Hematopoietic multipotent progenitor cell treated with erythropoietin and hydrocortisone succinate and interleukin-3 and kit ligand, for 15 days (in vitro differentiated cells): ENCODE data around the gene DDX27.
"Not testable (repeated sequence)": the region's sequence is repeated elsewhere in the genome, so short reads cannot be mapped to it uniquely, and the experiment has no call there.

Experiments
- DNase-seq: peaks from one replicate; pipeline ENCODE4 v3.0.0-alpha.2; 2015; ENCODE audit warnings: low spot score

Gene DDX27

GRCh38 chr20:49207076-49207475, 12.1 kb upstream of the DDX27 start:
- DNase-seq: no peak

GRCh38 chr20:49210101-49210756, 9.0 kb upstream of the DDX27 start:
- no peak for DNase-seq

GRCh38 chr20:49210757-49211110, 8.5 kb upstream of the DDX27 start:
- DNase-seq: no peak

GRCh38 chr20:49214571-49214970, 4.6 kb upstream of the DDX27 start:
- DNase-seq: no peak

- no peak for DNase-seq
Measured at GRCh38 chr20:49215232-49215631, 4.0 kb upstream of the DDX27 start.

- DNase-seq: peak; percentile 92
Measured at GRCh38 chr20:49216991-49217578, 2.1 kb upstream of the DDX27 start.

- DNase-seq: not testable (repeated sequence)
Measured at GRCh38 chr20:49218739-49219090, 501 bp upstream of the DDX27 start.

- DNase-seq: no peak
Measured at GRCh38 chr20:49219924-49220831, 962 bp downstream of the DDX27 start.

GRCh38 chr20:49225896-49226295, 6.7 kb downstream of the DDX27 start:
- no peak for DNase-seq

GRCh38 chr20:49228676-49229075, 9.5 kb downstream of the DDX27 start:
- no peak for DNase-seq

- DNase-seq: no peak
Measured at GRCh38 chr20:49229381-49229780, 10.2 kb downstream of the DDX27 start.

- no peak for DNase-seq
Measured at GRCh38 chr20:49230021-49230420, 10.8 kb downstream of the DDX27 start.

- no peak for DNase-seq
Measured at GRCh38 chr20:49230561-49231133, 11.4 kb downstream of the DDX27 start.

- no peak for DNase-seq
Measured at GRCh38 chr20:49231471-49231870, 12.3 kb downstream of the DDX27 start.

GRCh38 chr20:49233226-49233625, 14.0 kb downstream of the DDX27 start:
- no peak for DNase-seq

- no peak for DNase-seq
Measured at GRCh38 chr20:49234831-49235230, 15.6 kb downstream of the DDX27 start.

GRCh38 chr20:49236301-49236700, 17.1 kb downstream of the DDX27 start:
- no peak for DNase-seq

GRCh38 chr20:49237531-49237930, 18.3 kb downstream of the DDX27 start:
- no peak for DNase-seq

- peak; percentile 63 for DNase-seq
Measured at GRCh38 chr20:49245921-49246740, 26.9 kb downstream of the DDX27 start.

GRCh38 chr20:49247169-49247723, 28.0 kb downstream of the DDX27 start:
- DNase-seq: no peak

GRCh38 chr20:49247792-49248191, 28.6 kb downstream of the DDX27 start:
- no peak for DNase-seq

- no peak for DNase-seq
Measured at GRCh38 chr20:49248301-49248700, 29.1 kb downstream of the DDX27 start.
